ENCODE data around the gene RAC3.

Gene RAC3

GRCh38 chr17:82013341-82013740 lies 18.1 kb upstream of the RAC3 start:
- no peak for DNase-seq

GRCh38 chr17:82013772-82014321 lies 17.6 kb upstream of the RAC3 start:
- DNase-seq: no peak

- no peak for DNase-seq
These were observed 17.0 kb upstream of the RAC3 start for GRCh38 chr17:82014432-82014831.

- no peak for DNase-seq
These were observed 16.5 kb upstream of the RAC3 start for GRCh38 chr17:82014971-82015310.

- DNase-seq: no peak
These were observed 16.0 kb upstream of the RAC3 start for GRCh38 chr17:82015311-82015971.

- DNase-seq: no peak
These were observed 15.2 kb upstream of the RAC3 start for GRCh38 chr17:82016061-82016874.

- DNase-seq: no peak
These were observed 14.5 kb upstream of the RAC3 start for GRCh38 chr17:82016875-82017459.

GRCh38 chr17:82017612-82018151 lies 13.8 kb upstream of the RAC3 start:
- DNase-seq: no peak

- no peak for DNase-seq
These were observed 13.1 kb upstream of the RAC3 start for GRCh38 chr17:82018152-82018988.

- no peak for DNase-seq
These were observed 12.3 kb upstream of the RAC3 start for GRCh38 chr17:82018989-82019689.

GRCh38 chr17:82019690-82020571 lies 11.5 kb upstream of the RAC3 start:
- peak; percentile 48 for DNase-seq

GRCh38 chr17:82020572-82021106 lies 10.8 kb upstream of the RAC3 start:
- no peak for DNase-seq

GRCh38 chr17:82021107-82021899 lies 10.2 kb upstream of the RAC3 start:
- DNase-seq: peak; percentile 62

GRCh38 chr17:82021900-82022309 lies 9.6 kb upstream of the RAC3 start:
- no peak for DNase-seq

GRCh38 chr17:82022310-82022980 lies 9.0 kb upstream of the RAC3 start, which contains the start of gene CENPX:
Gene CENPX, minus strand, starts transcription at chr17:82022878. Its CDS starts 17 bp downstream, at chr17:82022861.
- no peak for DNase-seq

- DNase-seq: peak; percentile 100
These were observed 8.5 kb upstream of the RAC3 start, which contains the start of gene LRRC45 for GRCh38 chr17:82022981-82023446. Gene LRRC45, plus strand, starts transcription at chr17:82023305. Its CDS starts 339 bp downstream, at chr17:82023644.

- no peak for DNase-seq
These were observed 7.8 kb upstream of the RAC3 start for GRCh38 chr17:82023447-82024241.

- no peak for DNase-seq
These were observed 6.6 kb upstream of the RAC3 start for GRCh38 chr17:82024859-82025258.

Data from fibroblast of skin of back (primary cell).